ENCODE results near the gene TENT5C. TPM values are rescaled to one million over a fixed set of nuclear protein-coding genes. Genes with fewer than 3 reads are reported as not detected.
A peak's percentile ranks its signal among the peaks of the same experiment; 100 is the strongest.

Gene TENT5C
- total RNA-seq, 5 donors from 2014 or later (not counting 1 experiment from before 2014, with no cell fraction given), result 7.6 to 133 (median 11.2) TPM

- no peak for ATAC-seq (replicated peaks in 1 of 4)
- Mint-ChIP-seq H3K4me1 (peaks cover 28 to 59% (median 50%) of the 10 kb centered on the region in 3 donors), H3K36me3 (no peaks in the 10 kb centered on the region), H3K27ac (no peak overlapping the region), H3K27me3 (peaks cover 6 to 29% of the 10 kb centered on the region in 2 donors), H3K9me3 (no peaks in the 10 kb centered on the region), H3K4me3 (no peak overlapping the region)
- WGBS (ENCODE audit: insufficient coverage), result no CpG with 5 or more reads among the region's 2 CpGs
- ChIA-PET POLR2A (interaction anchor here (0.7 to 1.2 kb wide), 2 partner anchors 41 to 290 kb away, joined by 3 to 4 read pairs; no protein-coding TSS in a partner anchor), CTCF (interaction anchor here (1.4 to 1.6 kb wide), 2 partner anchors 106 to 113 kb away, joined by 4 to 12 read pairs; no protein-coding TSS in a partner anchor)
- Histone ChIP-seq H3K27ac (ENCODE audit: low read length) (no peak overlapping the region), H3K36me3 (ENCODE audit: control insufficient read depth in 2 of 2, extremely low read depth in 1 of 2, insufficient read depth in 1 of 2, low read length in 1 of 2) (no peaks in the 10 kb centered on the region), H3K9me3 (no peaks in the 10 kb centered on the region), H3K27me3 (replicated peaks in 1 of 2; ENCODE audit: control insufficient read depth in 2 of 2, extremely low read depth in 1 of 2, insufficient read depth in 2 of 2, low read length in 1 of 2) (peaks cover 0 to 16% of the 10 kb centered on the region in 2 experiments), H3K4me1 (ENCODE audit: control insufficient read depth in 1 of 2, extremely low read depth in 1 of 2, insufficient read depth in 2 of 2, low read length in 2 of 2) (peaks cover 3 to 52% of the 10 kb centered on the region in 2 experiments), H3K4me3 (ENCODE audit: control insufficient read depth in 1 of 2, extremely low read depth in 1 of 2, low read length in 1 of 2) (no peak overlapping the region)
- no peak for DNase-seq
Measured at GRCh38 chr1:117648015-117648414, 42.2 kb downstream of the TENT5C start.

DNA sequence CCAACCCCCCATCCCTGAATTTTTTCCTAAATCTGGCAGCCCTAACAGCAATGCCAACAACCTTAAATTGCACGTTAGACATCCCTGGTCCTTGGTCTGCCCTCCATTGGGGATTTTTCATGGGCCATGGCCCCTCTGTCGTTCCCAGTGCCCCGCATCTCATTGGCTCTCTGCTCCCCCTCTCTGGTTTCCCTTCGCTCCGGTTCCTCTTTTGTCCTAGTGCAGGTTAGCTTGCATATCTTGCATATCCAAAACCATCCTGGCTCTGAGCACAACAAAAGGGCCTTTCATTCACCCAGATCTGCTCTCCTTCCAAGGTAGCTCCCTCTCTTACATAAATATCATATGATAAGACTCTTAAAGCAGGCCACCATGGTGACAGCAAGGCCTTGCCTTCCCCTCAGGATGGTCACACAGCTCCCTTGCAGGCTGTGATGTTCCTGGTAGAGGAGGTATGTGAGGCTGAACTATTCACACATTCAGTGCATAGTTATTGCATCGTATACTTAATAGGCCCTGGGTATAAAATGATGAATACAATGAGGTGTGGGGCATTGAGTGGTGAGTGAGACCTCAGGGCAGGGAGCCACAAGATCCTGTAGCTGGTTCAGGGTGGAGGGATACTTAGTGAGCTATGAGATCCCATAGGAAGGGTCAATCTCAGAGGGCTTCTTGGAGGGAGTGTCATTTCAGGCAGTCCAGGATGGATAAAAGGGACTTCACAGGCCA, 45.2 kb downstream of the TENT5C start:
- Histone ChIP-seq H3K4me1 (ENCODE audit: control insufficient read depth in 1 of 2, extremely low read depth in 1 of 2, insufficient read depth in 2 of 2, low read length in 2 of 2) (peaks cover 26 to 70% of the 10 kb centered on the region in 2 experiments), H3K4me3 (ENCODE audit: control insufficient read depth in 1 of 2, extremely low read depth in 1 of 2, low read length in 1 of 2) (no peak overlapping the region), H3K27me3 (replicated peaks in 1 of 2; ENCODE audit: control insufficient read depth in 2 of 2, extremely low read depth in 1 of 2, insufficient read depth in 2 of 2, low read length in 1 of 2) (peaks cover 0 to 12% of the 10 kb centered on the region in 2 experiments), H3K36me3 (ENCODE audit: control insufficient read depth in 2 of 2, extremely low read depth in 1 of 2, insufficient read depth in 1 of 2, low read length in 1 of 2) (no peaks in the 10 kb centered on the region), H3K9me3 (no peaks in the 10 kb centered on the region), H3K27ac (ENCODE audit: low read length) (no peak overlapping the region)
- peak overlapping the region; percentile 28 to 74 for H3K27ac Mint-ChIP-seq
- no peaks in the 10 kb centered on the region for H3K36me3 Mint-ChIP-seq
- DNase-seq (no peak), ATAC-seq (replicated peaks in 1 of 4) (no peak)
- ChIA-PET POLR2A (interaction anchor here in 1 of 2 donors (1.0 kb wide), 1 partner anchor 24 kb away, joined by 3 read pairs; no protein-coding TSS in a partner anchor), CTCF (interaction anchor here (1.1 to 1.3 kb wide), 2 partner anchors 20 to 32 kb away, joined by 3 read pairs; no protein-coding TSS in a partner anchor)
- no peak overlapping the region for H3K4me3 Mint-ChIP-seq
- H3K9me3 Mint-ChIP-seq, result no peaks in the 10 kb centered on the region
- peaks cover 6 to 16% of the 10 kb centered on the region in 2 donors for H3K27me3 Mint-ChIP-seq
- 100% methylated on average over 4 of the region's 6 CpGs for WGBS (ENCODE audit: insufficient coverage)
- H3K4me1 Mint-ChIP-seq, result peaks cover 56 to 76% (median 70%) of the 10 kb centered on the region in 3 donors

DNA sequence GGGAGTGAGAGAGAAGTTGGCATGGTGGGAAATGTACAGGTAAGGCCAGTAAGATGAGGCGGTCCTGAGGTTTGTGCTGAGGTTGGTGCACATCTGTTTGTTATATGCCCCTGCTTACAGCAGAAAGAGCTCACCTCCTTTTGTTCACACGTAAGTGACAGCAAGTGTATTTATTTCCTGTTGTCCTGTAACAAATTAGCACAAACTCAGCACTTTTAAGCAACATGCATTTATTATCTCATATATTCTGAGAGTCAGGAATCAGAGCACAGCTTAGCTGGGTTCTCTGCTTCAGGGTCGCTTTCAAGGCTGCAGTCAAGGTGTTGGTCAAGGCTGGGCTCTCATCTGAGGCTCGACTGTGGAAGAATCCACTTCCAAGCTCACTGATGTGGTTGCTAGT, 45.8 kb downstream of the TENT5C start:
- no peak overlapping the region for H3K27ac ChIP-seq (ENCODE audit: low read length)
- no peak for ATAC-seq (replicated peaks in 1 of 4)
- no peaks in the 10 kb centered on the region for H3K9me3 Mint-ChIP-seq
- 100% methylated on average over 1 of the region's 4 CpGs for WGBS (ENCODE audit: insufficient coverage)
- no peak overlapping the region for H3K4me3 ChIP-seq (ENCODE audit: control insufficient read depth in 1 of 2, extremely low read depth in 1 of 2, low read length in 1 of 2)
- H3K4me1 Mint-ChIP-seq, result peaks cover 62 to 82% (median 76%) of the 10 kb centered on the region in 3 donors
- peaks cover 6 to 16% of the 10 kb centered on the region in 2 donors for H3K27me3 Mint-ChIP-seq
- no peak overlapping the region for H3K4me3 Mint-ChIP-seq
- peaks cover 0 to 7% of the 10 kb centered on the region in 2 experiments for H3K27me3 ChIP-seq (replicated peaks in 1 of 2; ENCODE audit: control insufficient read depth in 2 of 2, extremely low read depth in 1 of 2, insufficient read depth in 2 of 2, low read length in 1 of 2)
- POLR2A ChIA-PET, result interaction anchor here in 1 of 2 donors (1.0 kb wide), 1 partner anchor 24 kb away, joined by 3 read pairs; no protein-coding TSS in a partner anchor
- no peaks in the 10 kb centered on the region for H3K36me3 ChIP-seq (ENCODE audit: control insufficient read depth in 2 of 2, extremely low read depth in 1 of 2, insufficient read depth in 1 of 2, low read length in 1 of 2)
- DNase-seq, result no peak
- no peaks in the 10 kb centered on the region for H3K36me3 Mint-ChIP-seq
- peak overlapping the region in 1 of 2 donors; percentile 31 for H3K27ac Mint-ChIP-seq
- H3K9me3 ChIP-seq, result no peaks in the 10 kb centered on the region
- H3K4me1 ChIP-seq (ENCODE audit: control insufficient read depth in 1 of 2, extremely low read depth in 1 of 2, insufficient read depth in 2 of 2, low read length in 2 of 2), result peaks cover 30 to 76% of the 10 kb centered on the region in 2 experiments
- CTCF ChIA-PET, result interaction anchor here (1.1 to 1.3 kb wide), 2 partner anchors 21 to 33 kb away, joined by 3 read pairs; no protein-coding TSS in a partner anchor

- peaks cover 0 to 5% of the 10 kb centered on the region in 2 experiments for H3K27me3 ChIP-seq (replicated peaks in 1 of 2; ENCODE audit: control insufficient read depth in 2 of 2, extremely low read depth in 1 of 2, insufficient read depth in 2 of 2, low read length in 1 of 2)
- H3K27ac Mint-ChIP-seq, result peak overlapping the region; percentile 0 to 69
- H3K36me3 ChIP-seq (ENCODE audit: control insufficient read depth in 2 of 2, extremely low read depth in 1 of 2, insufficient read depth in 1 of 2, low read length in 1 of 2), result no peaks in the 10 kb centered on the region
- ATAC-seq (replicated peaks in 1 of 4), result no peak
- no peaks in the 10 kb centered on the region for H3K9me3 Mint-ChIP-seq
- POLR2A ChIA-PET, result no interaction called here
- peak overlapping the region in 1 of 3 donors; percentile 43 for H3K4me3 Mint-ChIP-seq
- CTCF ChIA-PET, result no interaction called here
- no peak overlapping the region for H3K4me3 ChIP-seq (ENCODE audit: control insufficient read depth in 1 of 2, extremely low read depth in 1 of 2, low read length in 1 of 2)
- peaks cover 71 to 90% (median 84%) of the 10 kb centered on the region in 3 donors for H3K4me1 Mint-ChIP-seq
- H3K9me3 ChIP-seq, result no peaks in the 10 kb centered on the region
- H3K36me3 Mint-ChIP-seq, result no peaks in the 10 kb centered on the region
- WGBS (ENCODE audit: insufficient coverage), result 100% methylated on average over 2 of the region's 2 CpGs
- H3K27ac ChIP-seq (ENCODE audit: low read length), result no peak overlapping the region
- H3K4me1 ChIP-seq (ENCODE audit: control insufficient read depth in 1 of 2, extremely low read depth in 1 of 2, insufficient read depth in 2 of 2, low read length in 2 of 2), result peaks cover 34 to 85% of the 10 kb centered on the region in 2 experiments
- no peak for DNase-seq
- H3K27me3 Mint-ChIP-seq, result peaks cover 6 to 16% of the 10 kb centered on the region in 2 donors
Measured at GRCh38 chr1:117652421-117652820, 46.6 kb downstream of the TENT5C start.

DNA sequence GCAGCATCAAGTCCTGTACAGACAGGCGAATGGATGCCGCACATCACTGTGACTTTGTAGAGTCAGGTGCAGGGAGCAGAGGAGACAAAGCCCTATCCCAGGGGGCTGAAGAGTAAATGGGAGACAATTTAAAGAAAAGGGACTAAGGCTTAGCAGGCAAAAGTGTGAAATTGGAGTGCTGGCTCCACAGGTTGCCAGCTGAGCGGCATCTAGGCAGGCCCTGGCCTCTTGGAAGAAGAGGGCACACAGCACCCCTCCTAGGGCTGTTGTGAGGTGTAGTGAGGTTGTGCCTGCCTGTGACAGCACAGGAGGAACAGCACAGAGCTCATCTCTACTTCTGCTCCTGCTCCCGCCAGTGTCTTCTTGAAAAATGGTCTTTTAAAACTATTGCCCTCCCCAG, 47.3 kb downstream of the TENT5C start:
- Histone ChIP-seq H3K4me3 (ENCODE audit: control insufficient read depth in 1 of 2, extremely low read depth in 1 of 2, low read length in 1 of 2) (no peak overlapping the region), H3K36me3 (ENCODE audit: control insufficient read depth in 2 of 2, extremely low read depth in 1 of 2, insufficient read depth in 1 of 2, low read length in 1 of 2) (no peaks in the 10 kb centered on the region), H3K27ac (ENCODE audit: low read length) (peak overlapping the region; percentile 61), H3K4me1 (ENCODE audit: control insufficient read depth in 1 of 2, extremely low read depth in 1 of 2, insufficient read depth in 2 of 2, low read length in 2 of 2) (peaks cover 39 to 89% of the 10 kb centered on the region in 2 experiments), H3K27me3 (replicated peaks in 1 of 2; ENCODE audit: control insufficient read depth in 2 of 2, extremely low read depth in 1 of 2, insufficient read depth in 2 of 2, low read length in 1 of 2) (peaks cover 0 to 5% of the 10 kb centered on the region in 2 experiments), H3K9me3 (no peaks in the 10 kb centered on the region)
- Mint-ChIP-seq H3K36me3 (no peaks in the 10 kb centered on the region), H3K9me3 (no peaks in the 10 kb centered on the region), H3K27me3 (peaks cover 4 to 11% of the 10 kb centered on the region in 2 donors), H3K27ac (peak overlapping the region; percentile 69 to 70), H3K4me1 (peaks cover 75 to 88% (median 86%) of the 10 kb centered on the region in 3 donors), H3K4me3 (peak overlapping the region in 1 of 3 donors; percentile 77)
- 95% methylated on average over 3 of the region's 4 CpGs for WGBS (ENCODE audit: insufficient coverage)
- no peak for ATAC-seq (replicated peaks in 1 of 4)
- CTCF ChIA-PET, result no interaction called here
- no peak for DNase-seq
- POLR2A ChIA-PET, result no interaction called here

- ATAC-seq (replicated peaks in 1 of 4) (peak in 1 of 4 experiments; percentile 1), DNase-seq (peak in 1 of 35 experiments; percentile 37)
- Histone ChIP-seq H3K27me3 (replicated peaks in 1 of 2; ENCODE audit: control insufficient read depth in 2 of 2, extremely low read depth in 1 of 2, insufficient read depth in 2 of 2, low read length in 1 of 2) (peaks cover 0 to 5% of the 10 kb centered on the region in 2 experiments), H3K36me3 (ENCODE audit: control insufficient read depth in 2 of 2, extremely low read depth in 1 of 2, insufficient read depth in 1 of 2, low read length in 1 of 2) (no peaks in the 10 kb centered on the region), H3K4me3 (ENCODE audit: control insufficient read depth in 1 of 2, extremely low read depth in 1 of 2, low read length in 1 of 2) (peak overlapping the region; percentile 1 to 11), H3K4me1 (ENCODE audit: control insufficient read depth in 1 of 2, extremely low read depth in 1 of 2, insufficient read depth in 2 of 2, low read length in 2 of 2) (peaks cover 46 to 96% of the 10 kb centered on the region in 2 experiments), H3K9me3 (no peaks in the 10 kb centered on the region), H3K27ac (ENCODE audit: low read length) (peak overlapping the region; percentile 61)
- CTCF ChIA-PET, result interaction anchor here in 1 of 2 donors (1.1 to 2.2 kb wide), 2 partner anchors 20 to 45 kb away, joined by 4 to 6 read pairs; no protein-coding TSS in a partner anchor
- Mint-ChIP-seq H3K9me3 (no peaks in the 10 kb centered on the region), H3K4me3 (peak overlapping the region; percentile 31 to 77 (median 49)), H3K27me3 (peaks cover 2 to 7% of the 10 kb centered on the region in 2 donors), H3K27ac (peak overlapping the region; percentile 69 to 70), H3K36me3 (no peaks in the 10 kb centered on the region), H3K4me1 (peaks cover 82 to 90% (median 88%) of the 10 kb centered on the region in 3 donors)
- POLR2A ChIA-PET, result interaction anchor here in 1 of 2 donors (0.6 to 3.0 kb wide), 2 partner anchors 46 to 588 kb away, joined by 4 to 73 read pairs; partner anchors contain the start of gene TENT5C
- 71% methylated on average over 1 of the region's 11 CpGs for WGBS (ENCODE audit: insufficient coverage)
Measured at GRCh38 chr1:117653732-117654492, 48.1 kb downstream of the TENT5C start.

Data from T-cell (primary cell).